KBM-7 (cell line): ENCODE data around the gene PRR36.

Experiments
- DNase-seq: peaks from one replicate; pipeline ENCODE4 v3.0.0-alpha.2; 2015
- in situ Hi-C: fragments of 300-500 bp; cut with MboI; formaldehyde crosslinking; loops from 2 replicates; pipeline ENCODE4 v1.14.3; 2020; ENCODE audit warnings: low sequenced_read_pairs, low pct_unique_long_range_greater_than_20kb, mixed read lengths

Gene PRR36

DNA sequence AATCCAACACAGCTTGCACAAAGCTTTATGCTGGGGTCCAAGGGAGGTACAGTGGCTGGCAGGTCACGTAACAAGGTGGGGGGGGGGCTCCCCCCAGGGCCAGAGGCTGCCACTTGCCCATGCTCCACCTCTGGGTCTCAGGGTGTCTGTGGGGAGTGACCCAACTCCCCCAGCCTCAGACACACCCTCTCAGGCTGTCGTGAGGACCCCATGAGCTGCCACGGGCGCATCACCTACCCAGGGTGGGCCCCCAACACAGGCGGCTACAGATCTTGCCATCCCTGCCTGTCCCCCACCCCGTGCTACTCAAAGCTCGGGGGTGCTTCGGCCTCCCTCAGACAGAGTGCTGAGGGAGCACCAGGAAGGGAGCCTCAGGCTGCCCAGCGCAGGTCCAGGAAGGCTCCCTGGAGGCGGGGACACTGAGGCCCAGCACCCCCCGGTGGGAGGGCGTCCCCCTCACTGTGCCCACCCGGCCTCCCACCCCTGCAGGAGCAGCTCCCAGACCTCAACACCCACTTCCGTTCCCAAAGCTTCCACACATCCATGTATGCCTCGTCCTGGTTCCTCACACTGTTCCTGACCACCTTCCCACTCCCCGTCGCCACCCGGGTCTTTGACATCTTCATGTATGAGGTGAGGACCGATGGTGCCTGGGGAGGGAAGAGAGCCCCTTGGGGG is 23.1 kb downstream of the PRR36 start:
- DNase-seq: no peak
- in situ Hi-C loops: no loop called here

DNA sequence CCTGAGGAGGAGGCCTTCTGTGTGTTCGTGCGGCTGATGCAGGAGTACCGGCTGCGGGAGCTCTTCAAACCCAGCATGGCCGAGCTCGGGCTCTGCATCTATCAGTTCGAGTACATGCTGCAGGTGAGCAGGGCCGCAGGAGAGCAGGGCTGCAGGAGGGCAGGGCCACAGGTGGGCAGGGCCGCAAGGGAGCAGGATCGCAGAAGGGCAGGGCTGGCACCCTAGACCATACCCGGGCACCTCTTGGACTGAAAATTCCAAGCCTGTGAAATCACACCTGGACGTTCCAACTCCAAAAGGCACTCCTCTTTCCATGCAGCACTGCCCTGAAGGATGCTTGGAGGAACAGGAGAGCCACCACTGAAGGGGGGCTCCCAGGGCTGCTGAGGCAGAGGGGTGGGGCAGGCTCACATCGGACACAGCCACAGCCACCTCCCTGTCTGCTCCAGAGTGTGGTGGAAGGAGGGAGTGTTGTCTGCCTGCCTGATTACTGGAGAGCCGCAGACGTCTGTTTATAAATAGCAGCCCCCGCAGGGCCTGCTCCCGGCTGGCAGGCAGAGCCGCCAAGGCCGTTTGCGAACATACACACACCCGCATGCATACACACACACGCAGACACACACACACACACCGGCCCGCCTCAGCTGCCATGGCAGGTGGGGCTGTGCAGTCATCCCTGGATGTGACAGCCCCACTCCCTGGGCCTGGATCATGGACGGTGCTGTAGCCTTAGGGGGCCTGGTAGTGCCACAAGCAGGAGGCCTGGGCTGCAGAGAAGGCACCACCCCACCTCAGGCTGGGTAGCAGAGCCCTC is 24.0 kb downstream of the PRR36 start:
- DNase-seq: peak; percentile 30
- in situ Hi-C loops: no loop called here

DNA sequence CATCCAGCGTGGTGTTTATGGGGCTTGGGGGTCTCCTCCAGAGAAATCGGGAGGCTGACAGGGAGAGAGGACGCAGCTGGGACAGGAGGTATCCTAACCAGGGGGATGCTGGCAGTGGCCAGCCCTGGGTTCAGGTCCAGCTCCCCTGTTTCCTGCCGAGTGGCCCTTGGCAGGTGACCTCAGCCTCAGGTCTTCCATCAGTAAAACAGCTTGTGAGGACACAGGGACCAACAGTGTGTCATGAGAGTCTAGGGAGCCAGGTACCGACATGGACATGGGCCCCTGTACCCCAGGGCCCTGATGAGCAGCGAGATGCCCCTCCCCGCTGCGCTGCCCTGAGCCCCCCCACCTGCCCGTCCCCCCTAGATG is 24.6 kb downstream of the PRR36 start:
- no peak for DNase-seq
- in situ Hi-C loops: no loop called here

DNA sequence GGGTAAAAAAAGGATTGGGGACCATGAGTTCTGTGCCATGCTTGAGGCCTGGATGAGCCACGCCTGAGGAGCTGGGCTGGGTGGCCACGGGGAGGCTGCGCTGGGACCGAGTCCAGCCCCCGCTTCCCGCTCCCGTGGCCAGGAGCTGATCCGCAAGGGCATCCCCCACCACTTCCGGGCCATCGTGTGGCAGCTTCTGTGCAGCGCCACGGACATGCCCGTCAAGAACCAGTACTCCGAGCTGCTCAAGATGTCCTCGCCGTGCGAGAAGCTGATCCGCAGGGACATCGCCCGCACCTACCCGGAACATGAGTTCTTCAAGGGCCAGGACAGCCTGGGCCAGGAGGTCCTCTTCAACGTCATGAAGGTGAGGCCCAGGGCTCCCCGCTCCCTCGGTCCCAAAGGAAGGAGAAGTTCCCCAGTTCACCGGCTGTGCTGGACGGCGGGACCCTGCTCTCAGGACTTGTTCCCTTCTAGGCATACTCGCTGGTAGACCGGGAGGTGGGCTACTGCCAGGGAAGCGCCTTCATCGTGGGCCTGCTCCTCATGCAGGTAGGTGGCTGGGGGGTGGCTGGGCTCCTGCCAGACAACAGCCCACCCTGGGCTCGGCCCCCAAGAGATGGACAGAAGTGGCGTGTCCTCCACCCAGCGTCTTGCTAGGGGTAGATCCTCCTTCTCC is 25.3 kb downstream of the PRR36 start:
- in situ Hi-C loops: no loop called here
- no peak for DNase-seq

DNA sequence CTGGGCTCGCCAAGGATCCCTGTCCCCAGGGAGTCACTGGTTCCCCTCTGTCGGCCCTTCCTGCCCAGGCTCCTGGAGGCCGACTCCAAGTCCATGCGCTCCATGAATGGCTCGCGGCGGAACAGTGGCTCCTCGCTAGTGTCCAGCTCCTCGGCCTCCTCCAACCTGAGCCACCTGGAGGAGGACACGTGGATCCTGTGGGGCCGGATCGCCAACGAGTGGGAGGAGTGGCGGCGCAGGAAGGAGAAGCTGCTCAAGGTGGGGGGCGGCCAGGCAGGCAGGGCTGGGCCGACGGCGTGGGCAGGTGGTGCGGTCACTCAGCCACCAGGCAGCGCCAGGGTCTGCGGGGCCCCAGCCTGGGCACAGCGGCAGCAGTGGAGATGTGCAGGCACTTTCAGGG is 26.5 kb downstream of the PRR36 start:
- DNase-seq: no peak
- in situ Hi-C loops: no loop called here

DNA sequence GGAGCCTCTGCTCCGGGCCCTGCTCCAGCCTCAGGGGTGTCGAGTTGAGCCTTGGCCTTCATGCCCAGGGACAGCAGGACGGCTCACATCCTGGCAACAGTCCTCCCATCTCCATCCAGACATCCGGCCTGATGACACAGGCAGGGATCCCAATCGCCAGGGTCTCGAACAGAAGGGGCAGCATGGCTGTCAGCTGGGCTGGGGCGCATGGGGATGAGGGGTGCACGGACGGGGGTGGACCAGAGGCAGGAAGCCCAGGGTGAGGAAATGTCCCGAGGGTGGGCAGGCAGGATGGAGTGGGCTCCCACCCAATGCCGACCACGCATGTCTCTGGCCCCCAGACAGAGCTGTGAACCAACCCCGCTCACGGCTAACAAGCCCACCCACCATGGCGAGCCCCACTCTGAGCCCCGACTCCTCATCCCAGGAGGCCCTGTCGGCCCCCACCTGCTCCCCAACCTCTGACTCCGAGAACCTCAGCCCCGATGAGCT is 28.0 kb downstream of the PRR36 start:
- in situ Hi-C loops: no loop called here
- no peak for DNase-seq

DNA sequence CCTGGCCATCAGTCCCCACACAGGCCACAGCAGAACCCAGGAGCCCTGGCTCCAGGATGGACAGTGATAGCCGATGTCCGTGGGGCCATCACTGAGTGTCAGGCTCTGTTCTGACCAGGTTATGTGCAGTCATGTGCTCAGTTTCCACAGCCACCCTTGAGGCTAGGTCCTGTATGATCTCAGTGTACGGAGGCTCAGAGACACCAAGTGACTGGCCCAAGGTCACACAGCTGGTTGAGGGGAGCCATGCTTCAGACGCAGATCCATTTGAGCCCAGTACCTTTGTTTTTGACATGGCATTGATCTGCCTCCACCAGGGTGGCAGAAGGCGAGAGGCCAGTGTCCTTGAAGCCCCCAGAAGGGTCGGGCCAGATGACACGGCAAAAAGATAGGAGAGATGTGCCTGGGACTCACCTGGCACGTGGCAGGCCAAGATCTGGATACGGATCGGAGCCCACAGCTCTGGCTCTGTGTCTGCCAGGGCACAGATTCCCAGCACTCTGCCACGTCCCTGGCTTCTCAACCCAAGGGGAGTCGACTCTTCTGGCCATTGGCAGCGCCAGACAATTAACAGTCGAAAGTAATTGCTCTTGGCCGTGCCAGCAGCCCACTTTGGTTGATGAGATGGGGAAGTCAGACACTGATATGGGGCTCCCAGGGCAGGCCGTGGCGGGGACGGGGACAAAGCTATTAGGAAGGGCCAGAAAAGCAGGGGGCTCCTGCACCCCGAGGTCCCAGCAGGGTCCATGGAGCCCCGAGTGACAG is 28.6 kb downstream of the PRR36 start:
- DNase-seq: no peak
- in situ Hi-C loops: no loop called here

DNA sequence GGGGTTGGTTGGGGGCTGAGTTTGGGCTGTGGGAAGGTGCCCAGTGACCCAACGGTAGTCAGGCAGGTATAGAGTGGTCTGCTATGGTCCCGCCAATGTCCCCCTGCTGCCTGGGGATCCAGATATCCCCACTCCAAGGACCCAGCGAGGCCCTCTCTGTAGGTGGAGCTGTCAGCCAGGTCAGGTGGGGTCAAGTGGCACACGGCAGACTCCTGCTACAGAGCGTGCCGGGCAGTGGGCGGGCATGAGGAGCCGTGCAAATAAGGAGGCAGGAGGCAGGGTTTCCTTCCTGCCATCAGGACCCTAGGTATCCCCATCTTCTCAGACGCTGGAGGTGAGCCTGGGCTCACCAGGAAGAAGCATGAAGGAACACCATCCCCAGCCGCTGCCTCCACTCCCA is 29.2 kb downstream of the PRR36 start:
- in situ Hi-C loops: no loop called here
- no peak for DNase-seq

DNA sequence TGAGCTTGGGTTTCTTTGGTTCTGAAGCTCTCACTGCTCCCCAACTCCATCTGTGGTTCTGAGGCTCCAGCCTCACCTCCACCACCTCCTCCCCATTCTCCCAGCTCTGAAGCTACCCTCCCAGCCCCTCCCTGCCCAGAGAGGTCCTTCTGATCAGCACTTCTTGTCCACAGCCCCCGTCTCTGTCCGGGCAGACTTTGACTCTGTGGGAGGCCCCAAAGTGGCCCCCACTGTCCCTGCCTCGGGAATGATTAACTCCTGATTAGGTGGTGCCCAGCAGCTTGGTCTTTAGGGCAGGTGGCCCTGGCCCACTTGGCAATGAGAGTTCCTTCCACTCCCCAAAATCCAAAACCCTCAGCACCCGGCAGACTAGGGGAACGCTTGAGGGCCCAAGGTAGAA is 29.8 kb downstream of the PRR36 start:
- in situ Hi-C loops: no loop called here
- no peak for DNase-seq

DNA sequence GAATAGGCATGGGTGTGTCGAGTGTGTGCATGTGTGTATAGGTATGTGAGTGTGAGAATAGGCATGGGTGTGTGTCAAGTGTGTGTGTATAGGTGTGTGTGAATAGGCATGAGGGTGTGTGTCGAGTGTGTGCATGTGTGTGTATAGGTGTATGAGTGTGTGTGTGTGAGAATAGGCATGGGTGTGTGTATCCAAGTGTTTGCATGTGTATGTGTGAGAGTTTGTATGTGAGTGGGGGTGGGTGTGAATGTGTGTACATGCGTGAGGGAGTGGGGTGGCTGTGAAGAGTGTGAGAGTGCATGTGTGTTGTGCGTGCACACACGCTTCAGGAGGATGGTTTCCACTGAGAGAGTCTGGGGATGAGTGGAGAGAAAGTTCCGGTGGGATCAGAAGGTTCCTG is 30.7 kb downstream of the PRR36 start:
- in situ Hi-C loops: no loop called here
- DNase-seq: no peak

DNA sequence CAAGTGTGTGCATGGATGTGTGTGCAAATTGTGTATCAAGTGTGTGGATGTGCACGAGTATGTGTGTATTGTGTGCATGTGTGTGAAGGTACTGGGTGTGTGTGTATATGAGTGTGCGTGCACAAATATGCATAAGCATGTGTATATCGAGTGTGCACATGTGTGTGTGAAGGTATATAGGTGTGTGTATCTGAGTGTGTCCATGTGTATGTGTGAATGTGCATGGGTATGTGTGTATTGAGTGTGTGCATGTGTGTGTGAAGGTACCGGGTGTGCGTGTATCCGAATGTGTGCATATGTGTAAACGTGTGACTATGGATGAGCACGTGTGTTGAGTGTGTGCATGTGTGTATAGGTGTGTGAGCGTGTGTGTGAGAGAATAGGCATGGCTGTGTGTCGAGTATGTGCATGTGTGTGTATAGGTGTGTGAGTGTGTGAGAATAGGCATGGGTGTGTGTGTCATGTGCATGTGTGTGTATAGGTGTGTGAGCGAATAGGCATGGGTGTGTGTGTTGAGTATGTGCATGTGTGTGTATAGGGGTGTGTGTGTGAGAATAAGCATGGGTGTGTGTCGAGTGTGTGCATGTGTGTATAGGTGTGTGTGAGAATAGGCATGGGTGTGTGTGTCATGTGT is 31.4 kb downstream of the PRR36 start:
- DNase-seq: no peak
- in situ Hi-C loops: no loop called here

DNA sequence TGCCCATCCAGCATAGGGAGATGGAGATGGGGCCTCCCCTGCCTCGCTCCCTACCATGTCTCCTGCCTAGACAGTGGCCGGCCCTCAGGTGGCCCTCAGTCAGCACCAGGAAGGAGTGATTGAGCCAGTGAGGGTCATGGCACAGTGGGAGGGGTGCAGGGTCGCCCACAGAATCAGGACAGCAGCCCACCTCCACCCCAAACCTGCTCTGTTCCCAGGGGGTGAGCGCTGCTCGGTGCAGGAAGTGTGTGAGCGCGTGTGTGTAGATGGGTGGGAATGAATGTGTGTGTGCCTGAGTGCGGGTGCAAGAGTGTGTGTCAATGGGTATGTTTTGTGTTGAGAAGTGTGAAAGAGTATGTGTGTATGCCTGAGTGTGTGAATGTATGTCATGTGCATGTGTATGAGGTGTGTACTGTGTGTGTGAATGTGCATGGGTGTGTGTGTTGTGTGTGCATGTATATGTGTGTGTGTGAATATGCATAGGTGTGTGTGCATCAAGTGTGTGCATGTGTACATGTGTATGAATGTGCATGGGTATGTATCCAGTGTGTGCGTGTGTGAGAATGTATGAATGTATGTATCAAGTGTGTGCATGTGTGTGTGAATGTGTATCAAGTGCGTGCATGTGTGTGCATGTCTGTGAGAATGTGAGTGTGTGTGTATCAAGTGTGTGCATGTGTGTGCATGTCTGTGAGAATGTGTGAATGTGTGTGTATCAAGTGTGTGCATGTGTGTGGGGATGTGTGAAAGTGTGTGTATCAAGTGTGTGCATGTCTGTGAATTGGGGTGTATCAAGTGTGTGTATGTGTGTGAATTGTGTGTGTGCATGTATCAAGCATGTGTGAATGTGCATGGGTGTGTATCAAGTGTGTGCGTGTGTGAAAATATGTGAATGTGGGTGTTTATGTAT is 32.2 kb downstream of the PRR36 start:
- in situ Hi-C loops: no loop called here
- no peak for DNase-seq

DNA sequence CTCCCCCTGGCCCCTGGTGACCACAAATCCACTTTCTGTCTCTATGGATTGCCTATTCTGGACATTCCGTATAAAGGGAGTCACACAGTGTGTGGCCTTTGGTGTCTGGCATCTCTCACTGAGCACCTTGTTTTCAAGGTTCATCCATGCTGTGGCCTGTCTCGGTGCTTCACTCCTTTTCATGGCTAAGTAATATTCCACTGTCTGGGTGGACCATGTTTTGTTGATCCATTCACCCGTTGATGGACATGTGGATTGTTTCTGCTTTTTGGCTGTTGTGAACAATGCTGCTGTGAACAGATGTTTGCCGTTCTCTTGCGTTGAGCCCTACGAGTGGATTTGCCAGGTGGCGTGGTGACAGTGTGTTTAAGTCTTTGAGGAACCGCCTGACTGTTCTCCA is 33.6 kb downstream of the PRR36 start:
- no peak for DNase-seq
- in situ Hi-C loops: no loop called here

DNA sequence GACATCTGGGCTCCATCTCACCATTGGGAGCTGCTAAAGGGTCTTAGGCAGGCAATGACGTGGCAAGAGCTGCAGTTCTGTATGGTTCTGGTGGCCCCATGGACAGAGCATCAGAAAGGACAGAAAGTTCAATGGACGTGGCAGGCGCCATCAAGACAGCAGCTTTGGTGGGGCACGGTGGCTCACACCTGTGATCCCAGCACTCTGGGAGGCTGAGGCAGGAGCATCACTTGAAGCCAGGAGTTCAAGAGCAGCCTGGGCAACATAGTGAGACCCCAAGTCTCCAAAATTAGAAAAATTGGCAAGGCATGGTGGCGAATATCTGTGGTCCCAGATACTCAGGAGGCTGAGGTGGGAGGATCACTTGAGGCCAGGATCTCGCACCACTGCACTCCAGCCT is 34.7 kb downstream of the PRR36 start:
- DNase-seq: no peak
- in situ Hi-C loops: no loop called here

DNA sequence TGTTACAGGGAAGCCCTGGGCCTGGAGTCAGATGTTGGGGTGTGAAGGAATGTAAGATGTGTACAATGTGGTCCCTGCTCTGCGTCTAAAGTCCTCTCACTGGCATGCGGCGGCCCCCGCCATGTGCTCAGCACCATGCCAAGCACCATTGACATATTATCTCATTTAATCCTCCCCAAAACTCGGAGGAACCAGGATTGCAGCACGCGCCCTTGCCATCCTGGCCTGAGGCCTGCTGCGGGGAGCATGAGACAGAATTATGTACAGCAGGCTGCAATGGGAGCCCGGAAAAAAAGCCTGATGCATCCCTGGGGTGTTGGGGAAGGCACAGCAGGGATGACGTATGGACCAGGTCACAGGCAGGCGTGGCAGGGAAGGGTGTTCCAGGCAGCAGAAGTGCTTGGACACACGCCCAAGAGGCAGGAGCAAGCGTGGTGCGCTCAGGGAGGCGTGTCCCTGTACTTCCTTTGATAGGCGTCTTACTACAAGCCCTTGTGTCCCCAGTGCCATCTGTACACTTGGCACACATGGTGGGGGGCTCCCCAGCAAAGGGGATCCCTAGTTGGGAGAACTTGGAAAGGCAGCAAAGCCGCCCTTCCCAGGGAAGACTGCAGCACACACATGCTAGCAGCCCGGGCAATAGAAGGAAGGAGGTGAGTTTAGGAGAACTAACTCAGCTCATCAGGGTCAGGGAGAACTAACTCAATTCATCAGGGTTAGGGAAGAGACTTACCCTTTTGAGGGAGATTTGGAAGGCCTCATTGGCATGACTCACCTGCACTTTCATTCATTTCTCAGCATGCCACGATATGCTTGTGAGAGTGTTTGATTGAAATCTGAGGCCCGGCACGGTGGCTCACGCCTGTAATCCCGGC is 40.7 kb downstream of the PRR36 start:
- in situ Hi-C loops: no loop called here
- no peak for DNase-seq

DNA sequence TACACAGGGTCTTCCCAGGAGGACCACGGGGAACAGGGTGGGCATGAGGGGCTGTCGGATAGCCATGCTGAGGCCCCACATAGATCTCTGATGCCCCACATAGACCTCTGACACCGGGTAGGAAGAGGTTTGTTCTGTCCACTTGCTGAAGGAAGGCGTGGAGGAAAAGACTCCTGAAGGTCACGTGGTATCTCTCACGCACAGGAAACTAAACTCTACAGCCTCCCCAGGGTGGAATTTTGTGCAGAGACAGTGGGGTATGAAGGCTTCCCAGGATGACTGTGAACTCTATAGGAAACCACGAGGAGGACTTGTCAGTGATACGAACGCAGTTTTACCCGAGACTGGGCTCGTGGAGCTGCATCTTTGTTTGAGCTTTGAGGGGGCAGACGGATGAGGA is 41.4 kb downstream of the PRR36 start:
- in situ Hi-C loops: no loop called here

DNA sequence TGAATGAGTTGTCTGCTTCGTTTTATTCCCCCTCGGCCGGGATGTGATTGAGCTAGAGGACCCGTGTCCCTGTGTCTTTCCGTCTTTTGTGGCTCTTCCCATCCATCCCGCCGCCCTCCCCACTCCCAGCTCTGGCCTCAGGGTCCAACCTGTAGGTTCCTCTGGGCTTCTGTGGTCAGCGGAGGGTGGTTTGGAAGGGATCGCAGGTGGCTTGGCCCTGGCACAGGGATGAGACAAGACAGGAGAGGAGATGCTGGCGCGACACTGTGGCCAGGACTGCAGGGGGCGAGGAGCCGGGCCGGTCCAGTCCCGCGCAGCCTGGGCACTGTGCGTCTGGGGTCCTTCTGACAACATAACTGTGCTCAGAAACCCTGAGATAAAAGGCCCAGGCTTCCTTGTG is 42.2 kb downstream of the PRR36 start:
- no peak for DNase-seq

More for the DNA sequence above, 41.4 kb downstream of the PRR36 start:
- no peak for DNase-seq

More for the DNA sequence above, 42.2 kb downstream of the PRR36 start:
- in situ Hi-C loops: no loop called here
